SK-N-SH treated with all-trans-retinoic acid at 6 μM for 48 hours (cell line): ENCODE data around the gene ETNK2.

Experiments
- ATAC-seq: fragments of 200-7000 bp; cut with Tn5 transposase; 3 replicates; pipeline ENCODE4 v1.9.1; 2020; ENCODE audit warnings: mild to moderate bottlenecking, moderate library complexity
- ARNTL ChIP-seq: fragments of 450-650 bp; formaldehyde crosslinking; IDR thresholded peaks from 2 replicates; pipeline ENCODE4 v1.5.0; 2020; ENCODE audit warnings: low read depth, mild to moderate bottlenecking, moderate library complexity, borderline replicate concordance
- BACH2 ChIP-seq: fragments of 250-450 bp; sonication (Bioruptor Pico); IDR thresholded peaks from 2 replicates; pipeline ENCODE4 v1.9.0; 2021; ENCODE audit warnings: mild to moderate bottlenecking, borderline replicate concordance
- CSDC2 ChIP-seq: fragments of 250-450 bp; sonication (Bioruptor Pico); IDR thresholded peaks from 2 replicates; pipeline ENCODE4 v1.5.0; 2020; ENCODE audit warnings: mild to moderate bottlenecking, moderate library complexity
- CSRNP3 ChIP-seq: fragments of 250-450 bp; sonication (Bioruptor Pico); IDR thresholded peaks from 2 replicates; pipeline ENCODE4 v1.5.1; 2021; ENCODE audit warnings: mild to moderate bottlenecking, moderate library complexity
- ESRRG ChIP-seq: fragments of 250-450 bp; sonication (Bioruptor Pico); IDR thresholded peaks from 2 replicates; pipeline ENCODE4 v1.6.1; 2021; ENCODE audit warnings: mild to moderate bottlenecking
- OSR1 ChIP-seq: fragments of 250-450 bp; sonication (Bioruptor Pico); IDR thresholded peaks from 2 replicates; pipeline ENCODE4 v1.8.0; 2022; ENCODE audit warnings: moderate library complexity, mild to moderate bottlenecking, inconsistent platforms
- PPARA ChIP-seq: fragments of 250-450 bp; sonication (Bioruptor Pico); IDR thresholded peaks from 2 replicates; pipeline ENCODE4 v1.5.0; 2020; ENCODE audit warnings: mild to moderate bottlenecking, borderline replicate concordance
- RARB ChIP-seq: fragments of 250-450 bp; sonication (Bioruptor Pico); IDR thresholded peaks from 2 replicates; pipeline ENCODE4 v1.8.0; 2021; ENCODE audit warnings: mild to moderate bottlenecking, moderate library complexity
- SNAI2 ChIP-seq: fragments of 250-450 bp; sonication (Bioruptor Pico); IDR thresholded peaks from 2 replicates; pipeline ENCODE4 v1.5.0; 2020; ENCODE audit warnings: mild to moderate bottlenecking, moderate library complexity
- TCF4 ChIP-seq: fragments of 250-450 bp; sonication (Bioruptor Pico); IDR thresholded peaks from 2 replicates; pipeline ENCODE4 v1.8.0; 2021; ENCODE audit warnings: mild to moderate bottlenecking, moderate library complexity, borderline replicate concordance
- TOX ChIP-seq: fragments of 250-450 bp; sonication (Bioruptor Pico); IDR thresholded peaks from 2 replicates; pipeline ENCODE4 v1.8.0; 2021; ENCODE audit warnings: mild to moderate bottlenecking, moderate library complexity, borderline replicate concordance
- TSHZ2 ChIP-seq: fragments of 250-450 bp; sonication (Bioruptor Pico); IDR thresholded peaks from 2 replicates; pipeline ENCODE4 v1.5.0; 2020; ENCODE audit warnings: mild to moderate bottlenecking, moderate library complexity
- ZC3H10 ChIP-seq: fragments of 250-450 bp; sonication (Bioruptor Pico); IDR thresholded peaks from 2 replicates; pipeline ENCODE4 v1.5.1; 2021; ENCODE audit warnings: mild to moderate bottlenecking, moderate library complexity
- ZFP3 ChIP-seq: fragments of 250-450 bp; sonication (Bioruptor Pico); IDR thresholded peaks from 2 replicates; pipeline ENCODE4 v1.5.0; 2020; ENCODE audit warnings: mild to moderate bottlenecking, moderate library complexity
- ZFP30 ChIP-seq: fragments of 450-650 bp; formaldehyde crosslinking; IDR thresholded peaks from 2 replicates; pipeline ENCODE4 v1.5.0; 2022; ENCODE audit warnings: mild to moderate bottlenecking, moderate library complexity
- ZNF565 ChIP-seq: fragments of 450-650 bp; formaldehyde crosslinking; conservative IDR thresholded peaks from 2 replicates; pipeline ENCODE4 v1.5.0; 2020; ENCODE audit warnings: low read depth, mild to moderate bottlenecking, moderate library complexity
- ZNF8 ChIP-seq: fragments of 450-650 bp; formaldehyde crosslinking; IDR thresholded peaks from 2 replicates; pipeline ENCODE4 v1.5.0; 2020; ENCODE audit warnings: mild to moderate bottlenecking, moderate library complexity
- TF ChIP-seq, protein P1 (sequence below): fragments of 250-450 bp; sonication (Bioruptor Pico); IDR thresholded peaks from 2 replicates; pipeline ENCODE4 v1.5.1; 2020; ENCODE audit warnings: low read depth, mild to moderate bottlenecking, moderate library complexity
- TF ChIP-seq, protein P2 (sequence below): fragments of 250-450 bp; sonication (Bioruptor Pico); IDR thresholded peaks from 2 replicates; pipeline ENCODE4 v1.8.0; 2020; ENCODE audit warnings: mild to moderate bottlenecking, moderate library complexity, borderline replicate concordance

ETNK2 gene

DNA sequence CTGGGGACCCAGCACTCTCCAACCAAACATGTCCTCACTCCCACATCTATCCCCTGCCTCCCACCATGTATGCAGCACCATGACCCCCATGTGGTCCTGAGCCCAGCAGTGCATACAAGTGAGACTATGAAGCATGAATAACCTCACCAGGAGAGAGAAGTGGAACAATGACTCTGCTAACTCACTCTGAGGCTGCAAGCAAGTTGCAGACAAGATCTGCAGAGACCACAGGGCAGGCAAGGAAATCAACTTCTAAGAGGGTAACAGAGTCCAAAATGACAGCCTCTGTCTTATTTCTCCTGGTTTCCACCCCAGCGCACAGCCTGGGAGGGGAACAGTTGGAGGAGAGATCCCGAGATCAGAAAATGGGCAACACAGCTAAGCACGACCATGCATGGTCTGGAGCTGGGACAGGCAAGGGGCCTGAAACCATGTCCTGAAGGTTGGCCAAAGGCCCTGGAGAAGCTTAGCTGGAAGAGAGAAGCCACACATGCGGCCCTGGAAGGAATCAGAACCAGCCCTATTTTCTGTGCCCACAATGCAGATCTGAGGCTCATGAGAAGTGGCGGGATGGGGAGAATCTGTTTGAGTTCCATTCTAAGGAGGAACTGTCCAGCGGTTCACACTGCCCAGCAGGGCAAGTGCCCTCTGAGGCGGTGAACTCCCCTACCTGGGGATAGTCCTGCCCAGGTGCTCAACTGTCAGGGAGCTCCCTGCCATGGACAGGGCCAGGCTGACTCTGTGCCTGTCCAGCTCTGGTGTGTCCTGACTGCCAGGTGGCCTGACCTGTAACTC lies 26.8 kb upstream of the ETNK2 start:
- no peak; the same call in 2 of the 3 replicates for ATAC-seq

GRCh38 chr1:204177133-204177532 lies 25.3 kb upstream of the ETNK2 start:
- ATAC-seq, result no peak
- TF ChIP-seq RARB (no peak), ZNF565 (no peak), ZC3H10 (CRISPR knock-in tag) (no peak), ZFP3 (no peak), ESRRG (CRISPR knock-in tag) (no peak), CSRNP3 (CRISPR knock-in tag) (no peak), OSR1 (CRISPR knock-in tag) (no peak)
- TF ChIP-seq, protein P1, sequence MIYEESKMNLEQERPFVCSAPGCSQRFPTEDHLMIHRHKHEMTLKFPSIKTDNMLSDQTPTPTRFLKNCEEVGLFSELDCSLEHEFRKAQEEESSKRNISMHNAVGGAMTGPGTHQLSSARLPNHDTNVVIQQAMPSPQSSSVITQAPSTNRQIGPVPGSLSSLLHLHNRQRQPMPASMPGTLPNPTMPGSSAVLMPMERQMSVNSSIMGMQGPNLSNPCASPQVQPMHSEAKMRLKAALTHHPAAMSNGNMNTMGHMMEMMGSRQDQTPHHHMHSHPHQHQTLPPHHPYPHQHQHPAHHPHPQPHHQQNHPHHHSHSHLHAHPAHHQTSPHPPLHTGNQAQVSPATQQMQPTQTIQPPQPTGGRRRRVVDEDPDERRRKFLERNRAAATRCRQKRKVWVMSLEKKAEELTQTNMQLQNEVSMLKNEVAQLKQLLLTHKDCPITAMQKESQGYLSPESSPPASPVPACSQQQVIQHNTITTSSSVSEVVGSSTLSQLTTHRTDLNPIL (CRISPR knock-in tag), result no peak
- TF ChIP-seq, protein P2, sequence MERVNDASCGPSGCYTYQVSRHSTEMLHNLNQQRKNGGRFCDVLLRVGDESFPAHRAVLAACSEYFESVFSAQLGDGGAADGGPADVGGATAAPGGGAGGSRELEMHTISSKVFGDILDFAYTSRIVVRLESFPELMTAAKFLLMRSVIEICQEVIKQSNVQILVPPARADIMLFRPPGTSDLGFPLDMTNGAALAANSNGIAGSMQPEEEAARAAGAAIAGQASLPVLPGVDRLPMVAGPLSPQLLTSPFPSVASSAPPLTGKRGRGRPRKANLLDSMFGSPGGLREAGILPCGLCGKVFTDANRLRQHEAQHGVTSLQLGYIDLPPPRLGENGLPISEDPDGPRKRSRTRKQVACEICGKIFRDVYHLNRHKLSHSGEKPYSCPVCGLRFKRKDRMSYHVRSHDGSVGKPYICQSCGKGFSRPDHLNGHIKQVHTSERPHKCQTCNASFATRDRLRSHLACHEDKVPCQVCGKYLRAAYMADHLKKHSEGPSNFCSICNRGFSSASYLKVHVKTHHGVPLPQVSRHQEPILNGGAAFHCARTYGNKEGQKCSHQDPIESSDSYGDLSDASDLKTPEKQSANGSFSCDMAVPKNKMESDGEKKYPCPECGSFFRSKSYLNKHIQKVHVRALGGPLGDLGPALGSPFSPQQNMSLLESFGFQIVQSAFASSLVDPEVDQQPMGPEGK (CRISPR knock-in tag), result no peak

More for the DNA sequence above, 26.8 kb upstream of the ETNK2 start:
- no peak for TF ChIP-seq ZNF8 (CRISPR knock-in tag)
- TF ChIP-seq ZFP3, result no peak
- no peak for TF ChIP-seq PPARA
- no peak for TF ChIP-seq SNAI2
- no peak for TF ChIP-seq CSRNP3 (CRISPR knock-in tag)
- TF ChIP-seq RARB, result no peak
- no peak for TF ChIP-seq CSDC2
- no peak for TF ChIP-seq TCF4 (CRISPR knock-in tag)
- no peak for TF ChIP-seq TOX (CRISPR knock-in tag)
- TF ChIP-seq TSHZ2 (CRISPR knock-in tag), result no peak
- TF ChIP-seq BACH2 (CRISPR knock-in tag), result no peak
- TF ChIP-seq ESRRG (CRISPR knock-in tag), result no peak

DNA sequence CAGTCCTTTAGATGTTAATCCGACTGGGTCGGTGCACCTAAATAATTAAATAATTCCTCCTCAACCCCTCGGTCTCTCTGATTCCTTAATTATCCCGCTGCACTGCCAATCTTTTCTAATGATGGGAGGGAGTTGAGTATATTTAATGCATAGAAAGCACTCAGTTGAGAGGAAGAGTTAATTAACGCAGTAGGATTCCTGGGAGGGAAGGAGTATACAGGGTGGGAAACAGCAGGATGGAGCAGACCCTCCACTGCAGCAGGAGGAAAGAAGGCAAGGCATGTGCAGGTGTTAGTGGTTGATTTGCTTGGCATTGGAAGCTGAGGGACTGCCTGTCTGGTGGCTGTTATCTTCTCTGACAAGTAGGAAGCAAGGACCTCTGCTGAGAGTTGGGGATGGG lies 24.2 kb upstream of the ETNK2 start:
- no peak for ATAC-seq
- TF ChIP-seq PPARA (no peak), ZC3H10 (CRISPR knock-in tag) (no peak), CSDC2 (no peak), OSR1 (CRISPR knock-in tag) (no peak), TSHZ2 (CRISPR knock-in tag) (no peak), ARNTL (no peak), ZFP30 (CRISPR knock-in tag) (no peak), CSRNP3 (CRISPR knock-in tag) (no peak)
- TF ChIP-seq, protein P1 (CRISPR knock-in tag), result no peak
- TF ChIP-seq, protein P2 (CRISPR knock-in tag), result no peak
